Activated CD4-positive, alpha-beta T cell treated with anti-CD3 and anti-CD28 coated beads, Interleukin-2, amount 50 U/mL, for 16 hours (primary cell): ENCODE measurements around the gene ACTN1.
"Not testable (repeated sequence)": the region's sequence is repeated elsewhere in the genome, so short reads cannot be mapped to it uniquely, and the experiment has no call there.

Experiments
- DNase-seq: peaks from one replicate; pipeline ENCODE4 v3.0.0-alpha.2; 2020

ACTN1 gene

DNA sequence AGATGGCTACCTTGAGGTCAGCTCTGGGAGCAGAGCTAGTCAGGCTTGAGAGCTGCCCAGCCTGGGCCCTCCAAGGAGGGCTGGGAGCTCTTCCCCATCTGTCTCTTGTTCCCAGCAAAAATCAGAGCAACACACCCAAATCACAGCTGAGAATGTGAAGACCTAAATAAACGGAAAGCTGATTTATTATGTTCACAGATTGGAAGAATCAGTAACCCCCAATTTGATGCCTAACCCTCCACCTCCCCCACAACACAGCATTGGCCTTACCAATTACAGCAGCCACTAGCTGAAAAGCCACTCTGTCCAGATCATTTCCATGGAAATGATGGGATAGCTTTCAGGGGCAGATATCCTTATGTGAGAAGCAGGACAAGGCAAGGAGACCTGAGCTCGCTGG lies 7.1 kb upstream of the ACTN1 start:
- DNase-seq: no peak

DNA sequence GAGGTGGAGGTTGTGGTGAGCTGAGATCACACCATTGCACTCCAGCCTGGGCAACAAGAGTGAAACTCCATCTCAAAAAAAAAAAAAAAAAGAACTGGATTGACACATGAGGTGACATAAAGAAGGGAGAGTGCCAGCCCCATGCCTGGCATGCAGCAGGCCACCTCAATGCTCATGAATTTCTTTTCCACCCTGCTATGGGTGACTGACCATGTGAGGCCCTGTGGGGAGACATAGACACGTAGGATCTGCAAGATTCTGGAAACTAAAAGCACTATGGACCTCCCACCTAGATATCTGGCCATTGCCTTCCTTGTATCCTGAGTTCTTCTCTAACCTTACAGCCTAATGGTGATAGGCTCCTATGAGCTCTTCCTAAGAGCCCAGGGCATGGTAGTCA lies 5.6 kb upstream of the ACTN1 start:
- DNase-seq: no peak

DNA sequence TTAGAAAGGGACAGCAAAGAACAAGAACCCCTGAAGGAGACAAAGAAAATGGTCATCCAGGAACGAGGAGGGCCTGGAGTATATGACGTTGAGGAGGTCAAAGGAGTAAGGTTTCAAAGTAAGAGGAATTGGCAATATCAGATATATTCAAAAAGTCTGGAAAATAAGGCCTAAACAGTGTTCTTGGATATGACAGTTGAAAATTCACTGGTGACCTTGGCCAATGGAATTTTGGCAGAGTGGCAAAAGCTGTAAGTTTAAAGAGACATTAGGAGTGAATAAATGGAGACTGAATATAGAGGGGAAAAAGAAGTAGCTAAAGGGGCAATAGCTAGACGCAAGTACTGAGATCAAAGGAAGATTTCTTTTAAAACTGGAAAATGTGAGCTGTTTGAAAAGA lies 4.1 kb upstream of the ACTN1 start:
- no peak for DNase-seq

DNA sequence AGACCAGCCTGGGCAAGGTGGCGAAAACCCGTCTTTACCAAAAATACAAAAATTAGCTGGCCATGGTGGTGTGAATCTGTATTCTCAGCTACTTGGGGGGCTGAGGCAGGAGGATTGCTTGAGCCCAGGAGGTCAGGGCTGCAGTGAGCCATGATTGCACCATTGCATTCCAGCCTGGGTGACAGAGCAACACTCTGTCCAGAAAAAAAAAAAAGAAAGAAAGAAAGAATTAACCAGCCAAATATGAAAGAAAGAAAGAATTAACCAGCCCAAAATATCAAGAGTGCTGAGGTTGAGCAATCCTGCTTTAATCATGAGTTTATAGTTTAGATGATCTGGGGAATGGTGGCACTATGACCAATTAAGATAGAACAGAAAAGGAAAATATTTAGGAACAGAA lies 3.5 kb upstream of the ACTN1 start:
- no peak for DNase-seq

DNA sequence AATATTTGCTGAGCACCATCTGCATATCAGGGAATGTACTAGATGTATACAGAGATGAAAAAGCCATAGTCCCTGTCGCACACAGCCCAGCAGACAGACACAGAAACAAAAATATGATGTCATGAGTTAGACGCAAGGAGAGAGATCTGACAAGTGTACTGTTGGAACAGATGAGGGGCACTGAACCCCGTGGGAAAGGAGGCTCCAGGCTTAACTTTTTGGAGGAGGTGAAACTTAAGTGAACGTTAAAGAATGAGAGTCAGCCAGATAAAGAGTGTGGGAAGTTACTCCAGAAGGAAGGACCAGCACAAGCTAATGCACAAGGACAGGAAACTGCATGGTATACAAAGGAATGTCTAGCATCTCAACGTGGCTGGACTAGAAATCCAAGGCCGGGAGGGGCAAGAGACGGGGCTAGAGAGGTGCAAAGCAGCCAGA lies 2.5 kb upstream of the ACTN1 start:
- no peak for DNase-seq

DNA sequence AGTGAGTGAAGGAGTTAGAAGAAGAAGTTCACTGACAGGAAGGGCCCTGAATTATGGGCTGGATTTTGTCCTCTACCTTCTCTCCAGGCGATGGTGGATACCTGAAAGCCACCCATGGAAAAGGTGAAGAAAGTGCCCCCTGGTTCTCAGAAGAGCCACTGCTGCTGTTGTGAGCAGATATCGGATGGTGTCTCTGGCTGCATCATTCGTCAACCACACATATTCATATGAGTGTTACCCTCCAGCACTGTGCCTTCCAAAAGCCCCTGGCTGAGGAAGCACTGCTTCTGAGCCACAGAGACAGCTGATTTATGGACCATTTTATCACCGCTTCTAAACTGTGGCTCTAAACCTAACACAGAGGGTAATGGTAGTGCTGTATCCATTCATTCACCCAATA lies 2.0 kb upstream of the ACTN1 start:
- peak; percentile 16 for DNase-seq

DNA sequence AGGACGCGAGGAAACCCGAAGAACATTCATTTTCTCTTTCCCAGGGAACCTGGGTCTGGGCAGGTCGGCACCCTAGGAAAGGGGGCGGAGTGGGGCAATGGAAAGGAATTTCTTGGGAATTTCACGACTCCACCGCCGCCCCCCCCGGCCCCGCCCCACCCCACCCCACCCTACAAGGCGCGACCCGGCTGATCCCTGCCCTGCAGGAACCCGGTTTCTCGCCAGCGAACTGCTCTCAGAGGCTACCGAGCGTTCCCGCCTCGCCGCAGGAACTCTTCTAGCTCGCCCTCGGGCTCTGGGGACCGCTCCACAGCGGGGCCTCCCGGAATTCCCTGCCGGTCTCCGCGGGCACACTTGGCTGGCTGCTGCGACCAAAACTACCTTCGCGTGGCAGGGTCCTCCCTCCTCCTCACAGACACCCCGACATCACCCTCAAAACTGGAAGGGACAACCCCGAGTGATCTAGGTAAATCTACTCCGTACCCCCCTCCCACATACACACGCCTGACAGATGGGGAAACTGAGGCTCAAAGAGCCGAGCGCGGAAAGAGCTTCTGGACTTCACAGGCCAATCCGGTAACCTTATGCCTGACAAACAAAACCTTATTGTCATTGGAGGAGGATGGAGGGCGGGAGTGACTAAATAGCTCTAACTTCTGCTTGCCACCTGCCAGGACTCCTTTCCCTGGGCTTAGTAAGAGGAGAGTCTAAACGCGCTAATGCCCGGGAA lies 785 bp upstream of the ACTN1 start:
- no peak for DNase-seq

DNA sequence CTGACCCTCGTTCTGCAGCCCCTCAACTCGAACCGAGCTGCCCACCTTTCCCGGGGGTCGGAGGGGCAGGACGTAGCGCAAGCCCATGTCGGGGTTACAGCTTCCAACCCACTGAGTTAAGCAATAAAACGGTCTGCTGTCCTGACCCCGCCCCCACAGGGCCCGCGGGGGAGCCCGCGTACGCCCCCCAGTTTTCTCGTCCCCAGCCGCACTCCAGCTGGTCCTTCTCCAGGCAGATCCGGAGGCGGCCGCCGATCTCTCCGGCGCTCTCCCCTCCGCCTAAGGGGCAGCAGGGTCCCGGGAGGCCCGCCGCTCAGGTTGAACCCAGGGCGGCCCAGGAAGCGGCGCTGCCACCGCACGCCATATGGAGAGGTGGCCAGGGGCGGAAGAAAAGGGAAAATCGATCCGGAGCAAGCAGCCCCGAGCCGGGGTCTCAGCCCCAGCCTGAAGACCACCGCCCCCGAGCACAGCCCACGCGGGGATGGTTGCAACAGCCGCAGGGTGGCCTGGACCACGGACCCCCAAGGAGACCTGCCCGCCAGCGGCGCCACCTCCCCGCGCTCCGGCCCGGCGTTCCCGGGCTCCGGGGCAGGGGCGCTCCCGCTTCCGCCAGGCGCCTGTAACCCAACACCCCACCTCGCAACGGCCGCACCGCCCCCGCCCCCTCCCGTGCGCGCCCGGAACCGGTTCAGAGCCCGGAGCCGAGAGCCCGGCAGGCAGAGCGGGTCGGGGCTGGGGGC lies 760 bp downstream of the ACTN1 start:
- peak; percentile 26 for DNase-seq

DNA sequence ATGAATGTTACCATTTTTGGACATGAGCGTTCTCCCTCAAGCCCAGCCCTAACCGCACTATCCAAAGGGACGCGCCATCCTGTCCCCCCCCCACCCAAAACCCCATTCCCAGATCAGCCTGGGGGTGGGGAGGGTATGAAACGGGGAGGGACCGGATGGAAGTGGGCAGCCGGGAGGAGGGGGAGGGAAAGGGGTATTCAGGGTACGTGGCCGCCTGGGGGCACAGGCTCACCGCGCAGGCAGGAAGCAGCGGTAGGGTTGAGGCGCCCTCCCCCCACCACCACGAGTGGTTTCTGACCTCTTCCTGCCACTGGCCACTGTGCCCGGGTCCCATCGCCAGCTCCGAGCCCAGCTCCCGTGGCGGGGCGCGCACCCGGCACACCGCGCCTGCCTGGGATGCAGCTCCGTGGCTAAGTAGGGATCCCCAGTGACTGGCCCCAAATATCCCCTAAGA lies 1.4 kb downstream of the ACTN1 start:
- DNase-seq: peak; percentile 71

DNA sequence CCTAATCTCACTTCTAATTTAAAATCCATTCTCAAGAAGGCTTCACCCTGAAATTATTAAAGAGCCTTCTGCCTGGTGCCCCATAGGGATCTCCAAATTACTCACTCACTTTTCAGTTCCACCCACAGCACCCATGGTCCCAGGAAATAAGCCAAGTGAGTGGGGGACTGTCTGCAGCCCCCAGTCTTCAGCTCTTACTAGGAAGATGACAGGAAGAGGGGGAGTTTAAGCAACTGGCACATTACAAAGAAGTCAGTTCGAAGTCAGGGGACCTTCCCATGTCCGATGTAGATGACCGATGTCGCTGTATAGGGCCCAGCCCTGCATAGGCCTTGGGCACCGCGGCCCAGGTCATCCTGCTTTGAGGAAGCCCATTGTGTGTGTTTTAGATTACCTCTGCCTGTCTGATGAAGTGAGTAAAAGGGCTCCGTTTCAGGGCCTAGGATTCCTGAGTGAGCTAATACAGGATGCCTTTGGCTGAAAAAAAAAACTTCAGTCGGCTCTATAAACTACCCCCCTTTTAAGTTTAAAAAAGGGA lies 1.9 kb downstream of the ACTN1 start:
- peak; percentile 51 for DNase-seq

DNA sequence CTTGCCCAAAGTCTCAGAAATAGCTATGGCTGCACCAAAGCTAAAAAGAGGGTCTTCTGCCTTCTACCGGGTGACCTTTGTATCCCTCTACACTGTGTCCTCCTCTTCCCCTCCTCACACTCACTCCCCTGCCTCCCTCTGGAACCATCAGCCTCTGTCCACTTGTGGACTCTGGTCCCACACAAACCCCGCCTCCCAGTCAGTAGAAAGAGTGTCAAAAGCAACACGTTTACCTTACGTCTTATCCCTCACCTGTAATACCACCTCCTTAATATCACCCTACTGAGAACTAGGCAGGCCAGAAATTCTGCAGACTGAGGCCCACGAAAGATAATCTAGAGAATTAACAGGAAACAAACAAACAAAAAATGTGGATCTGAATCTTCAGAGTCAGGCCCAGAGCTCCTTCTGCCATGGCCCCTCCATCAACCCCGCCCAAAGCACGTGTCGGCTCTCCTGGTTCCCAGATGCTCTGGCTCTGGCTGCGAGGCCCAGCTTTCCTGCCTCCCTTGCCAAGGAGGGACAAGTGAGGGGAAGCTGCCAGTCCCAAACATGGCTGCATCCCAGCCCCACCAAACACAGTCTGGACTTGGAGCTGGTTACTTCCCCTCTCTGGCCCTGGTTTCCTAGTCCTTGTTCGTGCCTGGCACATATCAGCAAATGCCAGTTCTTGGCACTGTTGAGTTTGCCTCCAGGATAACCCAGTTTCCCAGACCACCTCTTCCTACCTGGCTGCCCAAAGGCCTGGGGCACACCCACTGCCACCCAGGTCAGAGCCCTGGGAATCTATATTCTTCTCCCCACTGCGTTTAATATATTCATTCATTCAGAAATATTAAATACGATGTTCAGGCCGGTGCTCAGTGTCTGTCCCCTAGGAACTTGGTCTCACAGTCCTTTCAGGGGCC lies 2.7 kb downstream of the ACTN1 start:
- DNase-seq: no peak

DNA sequence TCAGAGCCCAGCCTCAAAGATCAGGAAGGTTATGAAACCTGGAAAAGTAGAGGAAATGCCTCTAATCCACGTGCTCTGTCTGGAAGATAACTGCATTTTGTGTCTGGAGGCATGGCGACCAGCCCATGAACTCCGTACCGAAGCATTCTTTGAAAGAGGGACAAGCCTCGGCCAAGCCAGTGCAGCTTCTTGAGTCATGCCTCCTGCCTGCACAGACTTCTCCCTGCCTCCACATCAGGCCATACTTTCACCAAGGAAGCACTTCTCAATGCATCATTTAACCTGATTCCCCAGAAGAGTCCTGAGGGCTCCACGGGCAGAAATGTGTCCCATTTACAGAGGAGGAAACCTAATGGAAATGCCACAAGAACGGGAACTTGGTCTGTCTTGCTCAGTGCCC lies 3.4 kb downstream of the ACTN1 start:
- no peak for DNase-seq

DNA sequence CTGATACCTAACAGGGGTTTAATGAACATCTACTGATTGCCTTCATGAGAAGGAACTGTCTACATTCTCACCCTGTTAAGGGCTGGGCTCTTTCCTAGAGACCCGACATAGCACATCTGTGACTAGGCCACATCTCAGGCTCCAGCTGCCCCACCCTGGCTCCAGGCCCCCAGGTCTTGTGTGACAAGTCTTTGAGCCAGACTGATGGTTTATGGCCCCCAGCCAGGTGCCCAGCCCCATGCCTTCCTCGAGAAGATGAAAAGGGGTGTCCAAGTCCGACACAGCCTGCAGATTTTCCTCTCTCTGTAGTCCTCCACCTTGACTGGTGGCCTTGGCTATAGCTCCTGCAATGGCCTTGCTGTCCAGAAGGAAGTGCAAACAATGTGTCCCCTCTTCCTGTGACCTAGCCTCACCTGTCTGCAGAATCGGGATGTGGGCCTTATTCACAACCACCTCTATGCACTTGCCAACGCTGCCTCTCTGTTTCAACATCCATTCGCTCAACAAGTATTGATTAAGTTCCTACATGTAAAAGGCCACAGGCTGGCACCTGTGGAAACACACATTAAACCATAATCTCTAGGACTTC lies 4.2 kb downstream of the ACTN1 start:
- no peak for DNase-seq

DNA sequence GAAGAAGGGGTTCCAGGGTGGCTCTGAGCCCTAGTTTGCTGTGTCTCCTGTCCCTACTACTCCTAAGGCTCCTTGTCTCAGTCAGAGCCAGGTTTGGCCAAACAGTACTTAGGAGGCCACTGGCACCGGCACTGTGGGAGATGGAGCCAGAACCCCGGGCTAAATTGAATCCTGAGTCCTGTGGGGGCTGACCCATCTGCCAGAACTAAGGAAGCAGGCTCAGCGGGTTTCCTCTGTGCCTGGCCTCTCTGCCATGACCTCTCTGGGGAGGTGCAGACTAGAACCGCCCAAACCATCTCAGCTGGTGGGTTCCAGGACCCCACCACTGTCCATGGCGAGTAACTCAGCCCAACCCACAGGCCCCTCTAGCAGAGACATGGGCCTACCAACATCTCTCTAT lies 5.5 kb downstream of the ACTN1 start:
- DNase-seq: no peak

DNA sequence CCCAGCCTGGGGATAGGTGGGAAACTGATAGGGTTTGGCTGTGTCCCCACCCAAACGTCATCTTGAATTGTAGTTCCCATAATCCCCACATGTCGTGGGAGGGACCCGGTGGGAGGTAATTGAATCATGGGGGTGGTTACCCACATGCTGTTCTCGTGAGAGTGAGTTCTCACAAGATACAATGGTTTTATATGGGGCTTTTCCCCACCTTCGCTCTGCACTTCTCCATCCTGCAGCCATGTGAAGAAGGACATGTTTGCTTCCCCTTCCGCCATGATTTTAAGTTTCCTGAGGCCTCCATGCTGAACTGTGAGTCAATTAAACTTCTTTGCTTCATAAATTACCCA lies 5.9 kb downstream of the ACTN1 start:
- DNase-seq: not testable (repeated sequence)

DNA sequence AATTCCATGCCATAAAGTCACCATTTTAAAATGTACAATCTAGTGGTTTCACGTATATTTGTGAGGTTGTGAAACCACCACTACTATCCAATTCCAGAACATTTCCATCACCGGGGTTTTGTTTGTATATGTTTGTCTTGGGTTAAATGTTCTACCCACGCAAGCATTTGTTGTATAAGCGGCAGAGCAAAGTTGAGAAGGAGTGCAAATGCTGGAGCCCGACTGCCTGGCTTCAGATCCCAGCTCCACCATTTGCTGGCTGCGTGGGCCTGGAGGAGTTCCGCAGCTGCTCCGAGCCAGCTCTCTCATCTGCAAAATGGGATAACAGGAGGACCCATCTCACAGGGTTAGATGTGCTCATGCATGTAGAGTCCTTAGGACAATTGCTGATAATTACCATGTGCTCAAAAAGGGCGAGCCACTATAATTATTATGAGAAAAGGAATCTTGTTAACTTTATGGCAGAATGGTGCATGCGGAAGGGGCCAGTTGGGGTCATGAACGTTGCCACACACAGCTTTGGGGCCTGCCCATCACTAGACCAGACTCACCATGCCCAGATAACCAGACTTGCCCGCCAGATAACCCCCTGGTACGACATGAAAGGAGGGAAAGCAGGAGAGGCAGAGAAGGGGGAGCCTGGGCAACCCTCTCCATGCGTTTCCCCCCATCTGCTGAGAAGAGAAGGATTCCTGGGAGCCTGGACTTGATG lies 6.4 kb downstream of the ACTN1 start:
- DNase-seq: no peak

DNA sequence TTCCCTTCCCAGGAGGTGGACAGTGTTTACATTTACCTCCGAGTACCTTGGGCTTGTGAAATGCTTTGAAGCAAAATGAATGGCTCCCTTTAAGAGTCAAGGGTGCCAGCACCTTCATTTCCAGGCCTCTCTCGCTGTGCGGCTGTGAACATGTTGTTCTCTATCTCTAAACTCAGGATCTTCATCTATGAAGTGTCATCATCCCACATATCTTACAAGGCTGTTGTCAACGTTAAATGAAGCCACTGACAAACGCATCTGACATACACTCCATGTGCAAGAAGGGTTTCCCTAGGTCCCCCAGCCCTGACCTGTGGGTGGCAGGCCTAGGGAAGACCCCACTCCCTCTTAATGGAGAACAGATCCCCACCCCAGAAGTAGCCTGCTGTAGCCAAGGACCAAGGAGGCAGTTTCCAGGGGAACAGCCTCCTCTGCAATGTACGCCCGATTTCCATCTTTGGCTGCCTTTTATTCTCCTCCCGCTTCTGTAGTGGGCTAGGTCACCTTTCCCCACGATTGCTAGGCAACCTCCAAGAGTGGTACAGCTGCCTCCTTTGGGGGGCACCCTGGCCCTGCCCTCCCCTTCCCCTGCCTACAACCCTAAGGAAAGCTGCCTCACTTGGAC lies 7.6 kb downstream of the ACTN1 start:
- DNase-seq: no peak

DNA sequence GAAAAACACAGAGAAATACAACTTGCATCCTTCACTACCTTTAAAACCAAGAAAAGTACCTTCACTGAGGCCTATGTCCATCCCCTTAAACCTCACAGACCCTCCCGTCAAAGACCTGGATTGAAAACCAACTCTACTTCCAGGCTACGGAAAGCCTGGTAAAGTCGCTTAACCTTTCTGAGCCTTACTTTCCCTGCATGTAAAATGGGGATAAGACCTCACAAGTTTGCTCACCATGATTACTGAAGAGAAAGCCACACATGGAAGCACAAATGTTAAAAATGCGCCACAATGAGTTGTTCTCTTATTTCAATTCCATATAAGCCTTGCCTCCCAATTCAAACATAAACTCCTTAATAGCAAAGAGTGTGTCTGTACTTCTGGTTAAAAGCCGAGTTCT lies 8.4 kb downstream of the ACTN1 start:
- no peak for DNase-seq

DNA sequence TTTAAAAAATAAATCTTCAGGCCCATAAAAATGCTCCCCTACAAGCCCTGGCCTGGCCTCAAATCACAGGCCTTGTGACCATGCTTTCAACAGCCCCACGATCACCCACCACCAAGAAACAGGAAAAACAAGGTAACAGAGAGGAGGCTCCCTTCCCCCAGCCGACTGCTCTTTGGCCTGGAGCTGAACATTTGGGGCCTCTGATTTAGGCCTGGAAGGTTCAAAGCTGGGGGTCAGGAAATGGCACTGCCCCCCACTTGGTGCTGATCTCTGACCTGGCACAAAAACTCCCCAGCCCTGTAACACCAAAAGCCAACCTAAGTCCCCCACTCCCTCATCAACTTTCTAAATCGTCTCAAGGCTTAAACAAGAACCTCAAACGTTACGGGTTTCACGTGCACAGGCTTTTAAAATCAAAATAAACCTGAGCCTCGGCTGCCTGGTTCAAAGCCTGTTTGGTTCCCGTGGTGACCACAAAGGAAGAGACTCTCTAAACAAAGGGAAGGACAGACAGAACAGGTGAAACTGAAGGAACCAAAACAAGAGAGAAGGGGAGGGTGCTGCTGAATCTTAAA lies 9.0 kb downstream of the ACTN1 start:
- no peak for DNase-seq

DNA sequence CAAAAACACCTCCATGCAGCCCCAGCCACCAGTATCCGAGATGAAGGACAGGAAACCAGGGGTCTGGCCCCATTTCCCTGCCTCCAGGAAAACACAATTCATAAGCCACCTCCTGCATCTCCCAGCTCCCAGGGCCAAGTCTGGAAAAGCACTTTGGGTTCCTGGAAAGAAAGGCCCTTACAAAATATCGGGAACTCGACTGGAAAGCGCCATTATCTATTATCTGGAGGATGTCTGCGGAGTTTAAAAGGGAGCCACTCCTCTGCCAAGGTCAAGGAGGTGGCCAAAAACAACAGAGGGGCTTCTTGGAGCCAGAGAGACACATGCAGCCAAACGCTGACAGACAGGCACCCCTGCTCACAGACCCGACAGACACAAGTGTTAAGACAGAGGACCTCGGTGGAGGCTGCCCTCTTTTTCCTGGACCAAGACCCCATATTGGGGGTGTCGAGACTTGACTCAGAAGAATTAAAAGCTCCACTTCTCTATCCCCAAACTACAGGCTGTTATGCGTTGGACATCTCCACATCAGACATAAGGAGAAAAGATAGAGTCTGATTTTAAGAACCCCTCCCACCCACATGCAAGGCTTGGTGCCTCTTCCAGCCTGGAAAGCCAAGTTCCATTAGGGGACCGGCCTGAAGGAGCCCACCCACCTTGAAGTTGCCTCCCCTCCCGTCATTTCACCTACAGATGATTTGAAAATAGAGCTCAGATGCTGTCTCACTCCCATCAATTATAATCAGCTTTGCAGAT lies 9.6 kb downstream of the ACTN1 start:
- DNase-seq: no peak

DNA sequence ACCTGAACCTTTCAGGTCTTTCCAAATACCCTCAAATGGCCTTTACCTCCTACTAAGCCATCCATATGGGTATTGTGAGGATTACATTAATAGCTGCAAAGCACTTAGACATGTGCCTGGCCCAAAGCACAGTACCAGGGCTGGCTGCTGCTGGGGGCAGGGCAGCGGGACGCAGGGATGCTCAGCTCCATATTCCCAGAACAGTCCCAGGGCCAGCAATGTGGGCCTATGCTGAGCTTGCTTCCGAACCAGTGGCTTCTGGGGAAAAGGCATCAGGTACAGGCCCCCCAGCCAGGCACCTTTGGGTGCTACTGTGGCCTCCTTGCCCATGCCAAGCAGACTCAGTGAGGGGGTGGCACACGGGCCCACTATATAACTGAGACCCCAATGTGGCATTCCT lies 10.4 kb downstream of the ACTN1 start:
- no peak for DNase-seq
